Measurements from ENCODE around the gene FOXP2. TPM values are rescaled to one million over a fixed set of nuclear protein-coding genes. Genes with fewer than 3 reads are reported as not detected.
A peak's percentile ranks its signal among the peaks of the same experiment; 100 is the strongest.

The FOXP2 gene
- total RNA-seq, 8 experiments from 2014 or later, result 1.1 to 10.3 (median 6.7) TPM

- in situ Hi-C loops (cut with MboI; ENCODE audit: low pct_unique_long_range_greater_than_20kb in 2 of 9, low sequenced_read_pairs in 9 of 9, unreplicated experiment in 9 of 9), result loop anchor here in 3 of 9 experiments (25.0 kb wide), 2 partner anchors 220 to 570 kb away; no protein-coding TSS in a partner anchor
- 14 to 100% (median 63%) methylated on average over 1 to 2 of the region's 2 CpGs for WGBS, 10 experiments
- peaks cover 40 to 79% of the 10 kb centered on the region in 2 donors for H3K4me1 ChIP-seq (replicated peaks in 1 of 2)
- H3K4me3 ChIP-seq, result no peak overlapping the region
- no peak for ATAC-seq (replicated peaks in 6 of 8)
- no peak overlapping the region for H3K27ac ChIP-seq
These were observed 242.7 kb downstream of the FOXP2 start for GRCh38 chr7:114657279-114657678.

GRCh38 chr7:114658216-114658615 is 243.6 kb downstream of the FOXP2 start:
- peak; percentile 2 to 82 (median 66) for ATAC-seq (replicated peaks in 6 of 8)
- 21 to 84% (median 56%) methylated on average over 1 to 4 of the region's 4 CpGs; no CpG with 5 or more reads in 3 of the 10 experiments for WGBS, 10 experiments
- in situ Hi-C loops (cut with MboI; ENCODE audit: low pct_unique_long_range_greater_than_20kb in 2 of 9, low sequenced_read_pairs in 9 of 9, unreplicated experiment in 9 of 9), result loop anchor here in 3 of 9 experiments (25.0 kb wide), 2 partner anchors 221 to 571 kb away; no protein-coding TSS in a partner anchor
- Histone ChIP-seq H3K4me1 (replicated peaks in 1 of 2) (peaks cover 34 to 71% of the 10 kb centered on the region in 2 donors), H3K27ac (no peak overlapping the region), H3K4me3 (no peak overlapping the region)

- in situ Hi-C loops (cut with MboI; ENCODE audit: low pct_unique_long_range_greater_than_20kb in 2 of 9, low sequenced_read_pairs in 9 of 9, unreplicated experiment in 9 of 9), result loop anchor here in 3 of 9 experiments (25.0 kb wide), 2 partner anchors 222 to 572 kb away; no protein-coding TSS in a partner anchor
These were observed 245.0 kb downstream of the FOXP2 start for GRCh38 chr7:114659409-114660125.

GRCh38 chr7:114660126-114660486 is 245.5 kb downstream of the FOXP2 start:
- Histone ChIP-seq H3K27ac (no peak overlapping the region), H3K4me1 (replicated peaks in 1 of 2) (peaks cover 29 to 64% of the 10 kb centered on the region in 2 donors), H3K4me3 (no peak overlapping the region)
- ATAC-seq (replicated peaks in 6 of 8), result peak in 3 of 8 experiments; percentile 50 to 60 (median 54)
- in situ Hi-C loops (cut with MboI; ENCODE audit: low pct_unique_long_range_greater_than_20kb in 2 of 9, low sequenced_read_pairs in 9 of 9, unreplicated experiment in 9 of 9), result loop anchor here in 3 of 9 experiments (25.0 kb wide), 2 partner anchors 223 to 573 kb away; no protein-coding TSS in a partner anchor
- WGBS, 10 experiments, result 0 to 8% (median 0%) methylated on average over 1 of the region's 1 CpG; no CpG with 5 or more reads in 3 of the 10 experiments

More at GRCh38 chr7:114659409-114660125, 245.0 kb downstream of the FOXP2 start:
- H3K4me1 ChIP-seq (replicated peaks in 1 of 2), result peaks cover 29 to 64% of the 10 kb centered on the region in 2 donors
- H3K4me3 ChIP-seq, result no peak overlapping the region
- H3K27ac ChIP-seq, result no peak overlapping the region
- WGBS, 10 experiments, result 20 to 100% (median 48%) methylated on average over 2 to 7 of the region's 7 CpGs
- peak in 5 of 8 experiments; percentile 71 to 84 (median 79) for ATAC-seq (replicated peaks in 6 of 8)

- peaks cover 29 to 60% of the 10 kb centered on the region in 2 donors for H3K4me1 ChIP-seq (replicated peaks in 1 of 2)
- H3K27ac ChIP-seq, result no peak overlapping the region
- in situ Hi-C loops (cut with MboI; ENCODE audit: low pct_unique_long_range_greater_than_20kb in 2 of 9, low sequenced_read_pairs in 9 of 9, unreplicated experiment in 9 of 9), result loop anchor here in 3 of 9 experiments (25.0 kb wide), 2 partner anchors 223 to 573 kb away; no protein-coding TSS in a partner anchor
- H3K4me3 ChIP-seq, result no peak overlapping the region
- no peak for ATAC-seq (replicated peaks in 6 of 8)
- 17 to 100% (median 86%) methylated on average over 1 to 2 of the region's 2 CpGs for WGBS, 10 experiments
These were observed 246.1 kb downstream of the FOXP2 start for GRCh38 chr7:114660753-114661152.

GRCh38 chr7:114662002-114662677 is 247.5 kb downstream of the FOXP2 start:
- Histone ChIP-seq H3K4me1 (replicated peaks in 1 of 2) (peaks cover 29 to 52% of the 10 kb centered on the region in 2 donors), H3K4me3 (no peak overlapping the region), H3K27ac (no peak overlapping the region)
- no peak for ATAC-seq (replicated peaks in 6 of 8)
- in situ Hi-C loops (cut with MboI; ENCODE audit: low pct_unique_long_range_greater_than_20kb in 2 of 9, low sequenced_read_pairs in 9 of 9, unreplicated experiment in 9 of 9), result loop anchor here in 3 of 9 experiments (25.0 kb wide), 2 partner anchors 225 to 575 kb away; no protein-coding TSS in a partner anchor
- 69 to 94% (median 79%) methylated on average over 2 to 6 of the region's 6 CpGs for WGBS, 10 experiments

- ATAC-seq (replicated peaks in 6 of 8), result peak in 4 of 8 experiments; percentile 13 to 64 (median 42)
- no peak overlapping the region for H3K27ac ChIP-seq
- in situ Hi-C loops (cut with MboI; ENCODE audit: low pct_unique_long_range_greater_than_20kb in 2 of 9, low sequenced_read_pairs in 9 of 9, unreplicated experiment in 9 of 9), result loop anchor here in 3 of 9 experiments (25.0 kb wide), 2 partner anchors 226 to 576 kb away; no protein-coding TSS in a partner anchor
- H3K4me3 ChIP-seq, result no peak overlapping the region
- 0 to 89% (median 35%) methylated on average over 1 of the region's 1 CpG; no CpG with 5 or more reads in 2 of the 10 experiments for WGBS, 10 experiments
- H3K4me1 ChIP-seq (replicated peaks in 1 of 2), result peaks cover 22 to 39% of the 10 kb centered on the region in 2 donors
These were observed 248.9 kb downstream of the FOXP2 start for GRCh38 chr7:114663502-114663901.

GRCh38 chr7:114670676-114671075 is 256.1 kb downstream of the FOXP2 start:
- no peaks in the 10 kb centered on the region for H3K4me1 ChIP-seq (replicated peaks in 1 of 2)
- no peak overlapping the region for H3K4me3 ChIP-seq
- no peak for ATAC-seq (replicated peaks in 6 of 8)
- in situ Hi-C loops (cut with MboI; ENCODE audit: low pct_unique_long_range_greater_than_20kb in 2 of 9, low sequenced_read_pairs in 9 of 9, unreplicated experiment in 9 of 9), result loop anchor here in 3 of 9 experiments (25.0 kb wide), 2 partner anchors 233 to 583 kb away; no protein-coding TSS in a partner anchor
- H3K27ac ChIP-seq, result no peak overlapping the region

- peak in 1 of 8 experiments; percentile 96 for ATAC-seq (replicated peaks in 6 of 8)
These were observed 257.0 kb downstream of the FOXP2 start for GRCh38 chr7:114671563-114672123.

GRCh38 chr7:114678116-114678515 is 263.5 kb downstream of the FOXP2 start:
- H3K4me3 ChIP-seq, result no peak overlapping the region
- WGBS, 10 experiments, result 79 to 100% (median 96%) methylated on average over 1 to 2 of the region's 2 CpGs
- in situ Hi-C loops (cut with MboI; ENCODE audit: low pct_unique_long_range_greater_than_20kb in 2 of 9, low sequenced_read_pairs in 9 of 9, unreplicated experiment in 9 of 9), result no loop called here
- no peak for ATAC-seq (replicated peaks in 6 of 8)
- H3K4me1 ChIP-seq (replicated peaks in 1 of 2), result no peaks in the 10 kb centered on the region
- H3K27ac ChIP-seq, result no peak overlapping the region

More at GRCh38 chr7:114671563-114672123, 257.0 kb downstream of the FOXP2 start:
- Histone ChIP-seq H3K4me1 (replicated peaks in 1 of 2) (no peaks in the 10 kb centered on the region), H3K27ac (no peak overlapping the region), H3K4me3 (no peak overlapping the region)
- WGBS, 10 experiments, result 5 to 100% (median 72%) methylated on average over 1 to 2 of the region's 2 CpGs
- in situ Hi-C loops (cut with MboI; ENCODE audit: low pct_unique_long_range_greater_than_20kb in 2 of 9, low sequenced_read_pairs in 9 of 9, unreplicated experiment in 9 of 9), result loop anchor here in 3 of 9 experiments (25.0 kb wide), 2 partner anchors 234 to 584 kb away; no protein-coding TSS in a partner anchor

GRCh38 chr7:114687238-114687637 is 272.6 kb downstream of the FOXP2 start:
- H3K27ac ChIP-seq, result no peak overlapping the region
- WGBS, 10 experiments, result 61 to 94% (median 82%) methylated on average over 1 to 4 of the region's 4 CpGs; no CpG with 5 or more reads in 1 of the 10 experiments
- in situ Hi-C loops (cut with MboI; ENCODE audit: low pct_unique_long_range_greater_than_20kb in 2 of 9, low sequenced_read_pairs in 9 of 9, unreplicated experiment in 9 of 9), result no loop called here
- ATAC-seq (replicated peaks in 6 of 8), result peak in 5 of 8 experiments; percentile 49 to 77 (median 64)
- H3K4me1 ChIP-seq (replicated peaks in 1 of 2), result peaks cover 11 to 19% of the 10 kb centered on the region in 2 donors
- no peak overlapping the region for H3K4me3 ChIP-seq

GRCh38 chr7:114688443-114689055 is 273.9 kb downstream of the FOXP2 start:
- ATAC-seq (replicated peaks in 6 of 8), result peak in 5 of 8 experiments; percentile 40 to 82 (median 59)

More at GRCh38 chr7:114688443-114689055, 273.9 kb downstream of the FOXP2 start:
- H3K4me1 ChIP-seq (replicated peaks in 1 of 2), result peaks cover 11 to 19% of the 10 kb centered on the region in 2 donors
- in situ Hi-C loops (cut with MboI; ENCODE audit: low pct_unique_long_range_greater_than_20kb in 2 of 9, low sequenced_read_pairs in 9 of 9, unreplicated experiment in 9 of 9), result no loop called here
- H3K27ac ChIP-seq, result no peak overlapping the region
- no peak overlapping the region for H3K4me3 ChIP-seq
- 0 to 89% (median 20%) methylated on average over 1 to 2 of the region's 2 CpGs; no CpG with 5 or more reads in 1 of the 10 experiments for WGBS, 10 experiments

Measured in motor neuron (in vitro differentiated cells).